Activated T-helper 1 cell treated with anti-CD3 and anti-CD28 coated beads, Interleukin-12 subunit alpha, Interleukin-12 subunit beta, Interleukin-2, Interleukin-4 antibody, amounts not matched to agents 30 ng/mL and 10 ng/mL and 1 ng/mL, durations not matched to agents 14 hours and 24 hours and 36 hours (primary cell): ENCODE results near the gene RHEB. TPM values are rescaled to one million over a fixed set of nuclear protein-coding genes. Genes with fewer than 3 reads are reported as not detected.
"Not testable (repeated sequence)": the region's sequence is repeated elsewhere in the genome, so short reads cannot be mapped to it uniquely, and the experiment has no call there.

Experiments used
- DNase-seq: peaks from one replicate; pipeline ENCODE4 v3.0.0; 2021; ENCODE audit warnings: low spot score
- H3K27ac Mint-ChIP-seq: one replicate; pipeline ENCODE4 v1.8.0; 2021; ENCODE audit warnings: mild to moderate bottlenecking, mixed read lengths
- H3K27me3 Mint-ChIP-seq: one replicate; pipeline ENCODE4 v1.8.0; 2022; ENCODE audit warnings: mild to moderate bottlenecking, moderate library complexity, mixed read lengths; ENCODE audit not compliant: insufficient read depth
- H3K36me3 Mint-ChIP-seq: one replicate; pipeline ENCODE4 v1.8.0; 2021; ENCODE audit warnings: low read depth, mixed read lengths
- H3K4me1 Mint-ChIP-seq: one replicate; pipeline ENCODE4 v1.8.0; 2021; ENCODE audit warnings: low read depth, mixed read lengths
- H3K4me3 Mint-ChIP-seq: one replicate; pipeline ENCODE4 v1.8.0; 2021; ENCODE audit warnings: mild to moderate bottlenecking, moderate library complexity, mixed read lengths
- H3K9me3 Mint-ChIP-seq: one replicate; pipeline ENCODE4 v1.8.0; 2021; ENCODE audit warnings: mixed read lengths
- intact Hi-C: fragments of 100-400 bp; cut with micrococcal nuclease; formaldehyde crosslinking; loops from one replicate; pipeline ENCODE4 v1.15.1; 2024
- total RNA-seq: library from RNA; stranded (reverse); gene quantifications from 2 replicates; pipeline ENCODE4 v1.2.3, GENCODE V29; 2022

The RHEB gene
- total RNA-seq, 1 donor from 2014 or later = 65.5 TPM

DNA sequence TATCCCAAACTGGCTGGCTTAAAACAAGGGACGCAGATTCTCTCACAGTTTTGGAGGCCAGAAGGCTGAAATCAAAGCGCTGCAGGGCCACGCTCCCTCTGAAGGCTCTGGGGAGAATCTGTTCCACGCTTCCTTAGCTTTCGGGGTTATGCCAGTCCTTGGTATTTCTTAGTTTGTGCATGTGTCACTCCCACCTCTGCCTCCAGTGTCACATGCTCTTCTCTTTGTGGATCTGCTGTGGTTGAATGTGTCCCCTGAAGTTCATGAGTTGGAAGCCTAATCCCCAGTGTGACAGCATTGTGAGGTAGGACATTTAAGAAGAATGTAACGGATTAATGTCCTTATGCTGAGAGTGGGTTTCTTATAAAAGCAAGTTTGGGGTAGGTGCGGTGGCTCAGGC, 29.4 kb upstream of the RHEB start:
- Mint-ChIP-seq H3K4me3 (no peak overlapping the region), H3K4me1 (no peaks in the 10 kb centered on the region)

DNA sequence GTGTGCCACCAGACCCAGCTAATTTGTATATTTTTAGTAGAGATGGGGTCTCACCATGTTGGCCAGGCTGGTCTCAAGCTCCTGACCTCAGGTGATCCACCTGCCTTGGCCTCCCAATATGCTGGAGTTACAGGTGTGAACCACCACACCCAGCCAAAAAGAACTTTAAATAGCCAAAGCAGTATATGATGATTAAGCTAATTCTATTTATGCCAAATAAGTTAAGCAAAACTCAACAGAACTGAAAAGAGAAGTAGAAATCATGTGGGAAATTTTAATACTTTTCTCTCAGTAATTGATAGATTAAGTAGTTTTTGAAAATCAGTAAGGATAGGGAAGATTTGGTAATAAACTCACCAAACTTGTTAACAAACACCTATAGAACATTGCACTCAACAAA, 24.5 kb upstream of the RHEB start:
- no peak overlapping the region for H3K4me3 Mint-ChIP-seq
- no peak for DNase-seq
- intact Hi-C loops = no loop called here
- H3K9me3 Mint-ChIP-seq = no peaks in the 10 kb centered on the region
- H3K4me1 Mint-ChIP-seq = no peaks in the 10 kb centered on the region
- no peaks in the 10 kb centered on the region for H3K36me3 Mint-ChIP-seq
- no peak overlapping the region for H3K27ac Mint-ChIP-seq
- H3K27me3 Mint-ChIP-seq = peaks cover 33% of the 10 kb centered on the region

More for the DNA sequence above, 29.4 kb upstream of the RHEB start:
- intact Hi-C loops = no loop called here
- Mint-ChIP-seq H3K9me3 (no peaks in the 10 kb centered on the region), H3K27me3 (peaks cover 19% of the 10 kb centered on the region), H3K36me3 (no peaks in the 10 kb centered on the region), H3K27ac (no peak overlapping the region)
- no peak for DNase-seq

DNA sequence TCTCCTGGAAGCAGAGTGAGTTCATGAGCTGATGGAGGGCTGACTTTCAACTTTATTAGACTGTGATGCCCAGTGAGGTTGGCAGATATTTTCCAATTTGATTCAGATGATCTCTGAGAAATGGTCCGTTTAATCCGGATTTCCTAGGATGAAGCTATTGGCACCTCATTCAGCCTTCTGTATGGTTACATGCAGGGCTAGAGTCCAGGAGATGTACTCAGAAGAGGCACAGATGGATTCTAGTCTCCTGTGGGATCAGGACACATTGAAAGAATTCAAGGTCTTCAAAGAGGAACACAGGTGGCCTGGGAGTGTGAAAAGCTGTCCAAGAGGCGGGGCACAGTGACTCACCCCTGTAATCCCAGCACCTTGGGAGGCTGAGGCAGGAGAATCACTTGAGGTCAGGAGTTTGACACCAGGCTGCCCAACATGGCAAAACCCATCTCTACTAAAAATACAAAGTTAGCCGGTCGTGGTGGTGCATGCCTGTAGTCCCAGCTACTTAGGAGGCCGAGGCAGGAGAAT, 23.0 kb upstream of the RHEB start:
- Mint-ChIP-seq H3K4me1 (no peaks in the 10 kb centered on the region), H3K4me3 (no peak overlapping the region), H3K27me3 (peaks cover 35% of the 10 kb centered on the region), H3K27ac (no peak overlapping the region), H3K36me3 (no peaks in the 10 kb centered on the region), H3K9me3 (no peaks in the 10 kb centered on the region)
- DNase-seq = no peak
- intact Hi-C loops = no loop called here

DNA sequence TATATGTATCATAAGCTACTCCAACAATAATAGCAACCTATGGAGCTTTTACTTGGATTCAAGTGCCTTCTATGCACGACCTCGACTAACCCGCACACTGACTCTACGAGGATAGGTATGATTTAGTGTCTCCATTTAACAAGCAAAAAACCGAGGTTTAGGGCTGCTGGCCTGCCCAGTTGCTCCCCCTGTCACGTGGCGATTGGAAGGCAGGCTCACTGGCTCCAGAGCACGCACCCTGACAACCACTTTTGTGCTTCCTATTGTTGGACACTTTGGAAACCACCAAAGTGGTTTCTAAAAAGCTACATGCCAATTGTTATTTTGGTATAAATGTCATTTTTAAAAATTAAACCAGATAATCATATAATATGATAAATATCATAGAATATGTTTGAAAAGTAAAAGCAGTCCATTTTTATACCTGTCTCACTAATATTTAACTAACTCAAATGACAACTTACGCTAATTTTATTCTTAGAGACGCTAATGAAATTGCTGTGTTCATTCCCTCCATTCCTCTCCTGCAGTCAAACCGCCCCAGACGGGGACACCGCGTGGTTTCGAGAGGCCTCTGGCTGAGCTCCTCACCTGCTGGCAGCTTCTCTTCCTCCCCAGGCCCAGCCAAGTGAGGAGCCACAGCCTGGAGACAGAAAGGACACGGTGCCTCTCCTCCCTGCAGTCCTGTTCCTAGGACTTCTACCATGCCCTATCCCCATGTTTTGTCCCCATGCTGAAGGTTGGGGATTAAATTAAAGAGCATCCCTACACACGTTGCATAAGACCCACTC, 22.2 kb upstream of the RHEB start:
- Mint-ChIP-seq H3K4me3 (no peak overlapping the region), H3K27ac (no peak overlapping the region), H3K9me3 (no peaks in the 10 kb centered on the region), H3K36me3 (no peaks in the 10 kb centered on the region), H3K4me1 (no peaks in the 10 kb centered on the region), H3K27me3 (peaks cover 40% of the 10 kb centered on the region)
- intact Hi-C loops = no loop called here
- no peak for DNase-seq

DNA sequence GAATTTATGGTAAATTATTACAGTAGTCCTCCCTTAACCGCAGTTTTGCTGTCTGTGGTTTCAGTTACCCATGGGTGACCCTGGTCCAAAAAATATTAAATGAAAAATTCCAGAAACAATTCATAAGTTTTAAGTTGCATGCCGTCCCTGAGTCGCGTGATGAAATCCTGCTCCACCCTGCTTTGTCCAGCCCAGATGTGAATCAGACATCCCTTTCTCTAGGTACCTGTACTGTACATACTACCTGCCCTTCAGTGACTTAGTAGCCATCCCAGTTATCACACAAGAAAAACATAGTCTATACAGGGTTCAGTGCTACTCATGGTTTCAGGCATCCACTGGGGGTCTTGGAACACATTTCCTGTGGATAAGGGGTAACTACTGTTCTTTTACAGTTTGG, 20.5 kb upstream of the RHEB start:
- Mint-ChIP-seq H3K27me3 (peaks cover 35% of the 10 kb centered on the region), H3K27ac (no peak overlapping the region), H3K4me3 (no peak overlapping the region), H3K9me3 (no peaks in the 10 kb centered on the region), H3K36me3 (no peaks in the 10 kb centered on the region), H3K4me1 (no peaks in the 10 kb centered on the region)
- no peak for DNase-seq
- intact Hi-C loops = no loop called here

DNA sequence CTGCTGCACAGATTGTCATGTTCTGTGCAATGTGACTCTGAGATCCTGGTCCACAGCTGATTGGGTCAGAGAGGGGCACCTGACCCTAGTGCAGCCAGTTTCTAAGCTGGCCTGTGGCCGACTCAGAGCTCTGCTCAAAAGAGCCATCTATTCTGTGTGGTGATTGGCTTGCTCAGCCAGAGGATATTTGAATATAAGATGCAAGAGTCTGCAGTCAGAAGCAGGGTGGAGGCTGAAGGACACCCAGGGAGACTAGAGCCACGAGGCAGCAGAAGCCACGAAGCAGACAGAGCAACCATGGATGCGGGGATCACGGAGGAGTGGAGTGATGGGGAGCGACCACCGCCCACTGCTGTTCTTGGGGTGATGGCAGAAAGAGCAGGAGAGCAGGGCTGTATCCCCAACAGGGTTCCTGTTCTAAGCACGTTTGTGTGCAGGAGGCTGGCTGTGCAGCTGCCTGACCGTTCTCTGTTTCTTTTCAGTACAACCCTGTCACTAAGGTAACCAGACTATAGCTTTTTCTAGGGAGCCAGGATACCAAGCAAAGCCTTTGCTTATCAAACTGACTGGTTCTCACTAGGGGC, 19.5 kb upstream of the RHEB start:
- no peak for DNase-seq
- Mint-ChIP-seq H3K4me3 (no peak overlapping the region), H3K27me3 (peaks cover 30% of the 10 kb centered on the region), H3K9me3 (no peaks in the 10 kb centered on the region), H3K27ac (no peak overlapping the region), H3K36me3 (no peaks in the 10 kb centered on the region), H3K4me1 (no peaks in the 10 kb centered on the region)
- intact Hi-C loops = no loop called here

DNA sequence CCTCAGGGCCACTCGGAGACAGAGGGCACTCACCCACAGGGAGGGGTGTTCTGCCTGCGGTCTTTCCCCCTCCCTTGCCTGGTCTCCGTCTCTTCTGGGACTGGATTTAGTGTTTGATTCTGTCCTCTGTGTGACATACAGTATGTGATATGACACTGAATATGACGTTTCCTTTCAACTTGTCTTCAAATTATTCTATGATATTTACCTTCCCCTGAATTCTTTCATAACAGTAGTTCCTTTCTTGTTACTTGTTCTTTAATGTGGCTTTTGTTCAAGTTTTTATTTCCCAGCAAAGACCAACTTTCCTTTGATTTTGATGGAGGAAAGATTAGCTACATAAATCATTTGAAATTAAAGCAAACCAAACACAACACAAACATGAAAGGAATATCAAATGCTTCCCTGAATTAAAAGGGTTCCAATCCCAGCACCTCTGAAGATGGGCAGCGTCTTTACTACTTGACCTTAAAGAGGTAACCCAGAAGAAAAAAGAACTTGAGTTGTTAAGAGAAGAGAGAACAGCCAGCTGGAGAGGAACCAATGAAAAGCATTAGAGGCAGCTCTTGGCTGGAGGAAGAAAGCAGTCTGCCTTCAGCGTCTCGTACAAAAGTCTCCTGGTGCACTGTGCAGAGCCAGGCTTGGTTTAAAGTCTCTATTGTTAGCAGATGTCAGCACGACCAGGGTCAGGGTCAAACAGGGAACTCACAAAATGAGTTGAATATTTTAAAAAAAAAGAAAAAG, 18.3 kb upstream of the RHEB start:
- Mint-ChIP-seq H3K9me3 (no peaks in the 10 kb centered on the region), H3K4me1 (no peaks in the 10 kb centered on the region), H3K36me3 (no peaks in the 10 kb centered on the region), H3K27ac (no peak overlapping the region), H3K4me3 (no peak overlapping the region), H3K27me3 (peaks cover 30% of the 10 kb centered on the region)
- DNase-seq = no peak
- intact Hi-C loops = no loop called here

DNA sequence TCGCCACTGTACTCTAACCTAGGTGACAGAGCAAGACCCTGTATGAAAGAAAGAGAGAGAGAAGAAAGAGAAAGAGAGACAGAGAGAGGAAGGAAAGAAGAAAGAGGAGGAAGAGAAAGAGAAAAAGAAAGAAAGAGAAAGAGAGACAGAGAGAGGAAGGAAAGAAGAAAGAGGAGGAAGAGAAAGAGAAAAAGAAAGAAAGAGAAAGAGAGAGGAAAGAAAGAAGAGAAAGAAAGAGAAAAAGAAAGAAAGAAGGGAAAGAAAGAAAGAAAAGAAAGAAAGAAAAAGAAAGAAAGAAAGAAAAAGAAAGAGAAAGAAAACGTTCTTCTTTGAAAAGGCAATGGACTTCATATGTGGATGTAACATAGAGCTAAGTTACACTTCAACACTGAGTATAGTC, 16.5 kb upstream of the RHEB start:
- intact Hi-C loops, H3K4me3 Mint-ChIP-seq, H3K9me3 Mint-ChIP-seq, H3K4me1 Mint-ChIP-seq, DNase-seq, H3K36me3 Mint-ChIP-seq, H3K27ac Mint-ChIP-seq: not testable (repeated sequence)
- peaks cover 23% of the 10 kb centered on the region for H3K27me3 Mint-ChIP-seq

DNA sequence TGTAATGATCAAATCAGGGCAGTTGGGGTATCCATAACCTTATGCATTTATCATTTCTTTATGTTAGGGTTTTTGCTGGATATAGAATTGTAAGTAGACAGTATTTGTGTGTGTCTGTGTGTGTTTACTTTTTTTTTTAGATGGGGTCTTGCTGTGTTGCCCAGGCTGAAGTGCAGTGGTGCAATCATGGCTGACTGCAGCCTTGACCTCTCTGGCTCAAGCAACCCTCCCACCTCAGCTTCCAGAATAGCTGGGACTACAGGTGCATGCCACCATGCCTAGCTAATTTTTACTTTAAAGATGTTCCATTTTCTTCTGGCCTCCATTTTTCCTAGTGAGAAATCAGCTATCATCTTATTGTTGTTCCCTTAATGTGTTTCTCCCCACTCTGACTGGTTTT, 10.1 kb upstream of the RHEB start:
- intact Hi-C loops = no loop called here
- DNase-seq = no peak
- Mint-ChIP-seq H3K27me3 (peaks cover 12% of the 10 kb centered on the region), H3K27ac (no peak overlapping the region), H3K9me3 (peaks cover 17% of the 10 kb centered on the region), H3K4me3 (no peak overlapping the region), H3K4me1 (no peaks in the 10 kb centered on the region), H3K36me3 (peaks cover 3% of the 10 kb centered on the region)

DNA sequence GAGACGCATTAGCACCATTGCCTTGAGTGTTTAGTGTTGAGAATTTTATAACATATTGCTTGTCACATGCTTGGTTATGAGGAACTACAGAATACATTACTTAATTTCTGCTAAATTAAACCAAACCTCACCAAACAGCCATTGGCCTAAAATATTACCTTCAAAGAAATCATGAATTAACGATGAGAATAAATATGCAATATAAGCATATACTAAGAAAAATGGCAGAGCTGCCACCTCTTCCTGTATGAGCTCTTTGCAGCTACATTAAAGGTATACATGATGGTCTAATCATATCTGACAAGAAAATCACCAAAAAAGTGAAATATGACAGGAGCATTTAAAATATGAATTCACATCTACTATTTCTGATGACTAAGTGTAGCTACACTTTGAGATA, 5.2 kb upstream of the RHEB start:
- no peaks in the 10 kb centered on the region for H3K9me3 Mint-ChIP-seq
- H3K27me3 Mint-ChIP-seq = peaks cover 15% of the 10 kb centered on the region
- no peaks in the 10 kb centered on the region for H3K36me3 Mint-ChIP-seq
- intact Hi-C loops = no loop called here
- no peaks in the 10 kb centered on the region for H3K4me1 Mint-ChIP-seq
- no peak overlapping the region for H3K27ac Mint-ChIP-seq
- no peak overlapping the region for H3K4me3 Mint-ChIP-seq
- DNase-seq = no peak

DNA sequence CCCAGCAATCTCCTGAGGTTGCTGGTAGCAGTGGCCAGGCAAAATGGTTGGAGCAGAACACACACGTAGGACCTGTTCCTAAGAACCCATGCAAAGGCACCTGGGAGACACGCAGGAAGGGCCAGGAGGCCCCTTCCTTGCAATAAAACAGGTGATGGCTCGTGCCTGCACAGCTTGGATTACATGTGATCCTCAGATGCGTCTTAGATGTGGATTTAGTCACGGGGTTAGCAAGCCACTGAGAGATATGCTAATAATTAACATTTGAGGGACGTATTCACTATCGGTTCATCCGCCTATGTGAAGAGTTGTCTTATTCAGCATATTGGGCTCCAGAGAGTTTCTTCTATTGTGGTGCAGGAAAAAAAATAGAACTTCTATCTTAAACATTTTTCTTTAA, 4.6 kb upstream of the RHEB start:
- no peaks in the 10 kb centered on the region for H3K36me3 Mint-ChIP-seq
- H3K4me3 Mint-ChIP-seq = no peak overlapping the region
- peaks cover 15% of the 10 kb centered on the region for H3K27me3 Mint-ChIP-seq
- H3K4me1 Mint-ChIP-seq = no peaks in the 10 kb centered on the region
- intact Hi-C loops = no loop called here
- no peak overlapping the region for H3K27ac Mint-ChIP-seq
- no peaks in the 10 kb centered on the region for H3K9me3 Mint-ChIP-seq
- no peak for DNase-seq

DNA sequence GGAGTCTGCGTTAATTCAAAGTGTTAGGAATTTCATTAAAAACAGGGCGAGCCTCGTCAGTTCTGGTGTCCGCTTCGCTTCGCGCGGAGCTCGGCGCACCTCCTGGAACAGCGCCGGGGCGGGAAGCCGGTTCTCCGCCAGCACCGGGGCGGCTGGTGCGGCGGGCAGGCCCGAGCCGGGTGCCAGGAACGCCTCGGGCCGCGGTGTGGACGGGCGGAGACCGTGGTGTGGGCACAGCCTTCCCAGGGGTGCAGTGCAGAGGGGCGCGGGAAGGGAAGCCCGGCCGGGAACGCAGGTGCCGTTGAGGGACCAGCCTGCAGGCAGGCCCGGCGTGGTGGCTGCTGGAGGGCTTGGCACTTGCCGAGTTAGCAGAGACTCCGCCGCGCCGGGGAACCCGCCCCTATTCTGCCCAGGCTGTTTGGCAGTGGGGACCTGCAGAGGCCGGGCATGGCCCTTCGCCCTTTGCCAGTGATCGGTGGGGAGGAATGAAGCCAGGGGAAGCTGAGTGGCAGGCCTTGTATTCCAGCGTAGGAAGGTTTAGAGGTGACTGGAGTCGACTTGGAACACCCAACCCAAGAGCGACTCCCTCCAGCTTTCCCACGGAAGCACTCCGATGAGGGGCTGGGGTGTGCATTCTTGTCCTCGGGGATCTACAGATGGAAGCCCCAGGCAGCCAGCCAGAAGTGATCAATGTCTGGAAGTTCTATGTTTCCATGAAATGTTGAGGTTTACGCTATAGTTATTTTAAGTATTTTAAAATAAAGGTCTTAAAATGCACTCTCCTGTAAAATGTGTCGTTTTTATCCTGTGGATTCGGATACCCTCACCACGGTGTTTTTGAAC, 945 bp upstream of the RHEB start:
- intact Hi-C loops = loop anchor here (1.0 kb wide), 3 partner anchors 113 to 288 kb away; partner anchors contain the start of gene CHPF2
- Mint-ChIP-seq H3K9me3 (no peaks in the 10 kb centered on the region), H3K4me3 (peak overlapping the region; percentile 85), H3K27ac (peak overlapping the region; percentile 99), H3K36me3 (peaks cover 7% of the 10 kb centered on the region), H3K4me1 (peaks cover 24% of the 10 kb centered on the region), H3K27me3 (peaks cover 12% of the 10 kb centered on the region)
- peak; percentile 22 for DNase-seq
